Natural killer cell treated with Interleukin-12 subunit alpha and Interleukin-12 subunit beta and Interleukin-15 and Interleukin-18, amount 100 ng/mL, for 72 hours (primary cell): ENCODE data around the gene ATN1. TPM values are rescaled to one million over a fixed set of nuclear protein-coding genes. Genes with fewer than 3 reads are reported as not detected.

Experiments
- ATAC-seq, 2 donors: fragments of 150-1000 bp; cut with Tn5 transposase in 1 of 2; sonication (Bioruptor Pico), chemical (Tn5 transposase) in 1 of 2; 2 replicates each; pipeline ENCODE4 v1.10.0; 2021
- DNase-seq: peaks from one replicate; pipeline ENCODE4 v3.0.0; 2022; ENCODE audit warnings: low spot score
- H3K27ac Mint-ChIP-seq, 2 donors: 1 replicate in 1 of 2; 2 replicates in 1 of 2; pipeline ENCODE4 v1.8.0; 2022; ENCODE audit warnings: mixed read lengths in 2 of 2, mild to moderate bottlenecking in 1 of 2, moderate library complexity in 1 of 2
- H3K27me3 Mint-ChIP-seq, 2 donors: 1 replicate in 1 of 2; 2 replicates in 1 of 2; pipeline ENCODE4 v1.8.0; 2022; ENCODE audit warnings: mixed read lengths in 2 of 2
- H3K36me3 Mint-ChIP-seq: one replicate; pipeline ENCODE4 v1.8.0; 2022; ENCODE audit warnings: mixed read lengths
- H3K4me1 Mint-ChIP-seq, 2 donors: 1 replicate in 1 of 2; 2 replicates in 1 of 2; pipeline ENCODE4 v1.8.0; 2022; ENCODE audit warnings: low read depth in 2 of 2, mixed read lengths in 2 of 2, mild to moderate bottlenecking in 1 of 2
- H3K4me3 Mint-ChIP-seq: one replicate; pipeline ENCODE4 v1.8.0; 2022; ENCODE audit warnings: mixed read lengths
- H3K9me3 Mint-ChIP-seq: 2 replicates; pipeline ENCODE4 v1.8.0; 2022; ENCODE audit warnings: mixed read lengths
- total RNA-seq, 2 donors: library from RNA; stranded (reverse); gene quantifications; one replicate each; pipeline ENCODE4 v1.2.3, GENCODE V29; 2022

Gene ATN1
- total RNA-seq, 2 donors from 2014 or later, result 36.5 to 62.2 TPM

DNA sequence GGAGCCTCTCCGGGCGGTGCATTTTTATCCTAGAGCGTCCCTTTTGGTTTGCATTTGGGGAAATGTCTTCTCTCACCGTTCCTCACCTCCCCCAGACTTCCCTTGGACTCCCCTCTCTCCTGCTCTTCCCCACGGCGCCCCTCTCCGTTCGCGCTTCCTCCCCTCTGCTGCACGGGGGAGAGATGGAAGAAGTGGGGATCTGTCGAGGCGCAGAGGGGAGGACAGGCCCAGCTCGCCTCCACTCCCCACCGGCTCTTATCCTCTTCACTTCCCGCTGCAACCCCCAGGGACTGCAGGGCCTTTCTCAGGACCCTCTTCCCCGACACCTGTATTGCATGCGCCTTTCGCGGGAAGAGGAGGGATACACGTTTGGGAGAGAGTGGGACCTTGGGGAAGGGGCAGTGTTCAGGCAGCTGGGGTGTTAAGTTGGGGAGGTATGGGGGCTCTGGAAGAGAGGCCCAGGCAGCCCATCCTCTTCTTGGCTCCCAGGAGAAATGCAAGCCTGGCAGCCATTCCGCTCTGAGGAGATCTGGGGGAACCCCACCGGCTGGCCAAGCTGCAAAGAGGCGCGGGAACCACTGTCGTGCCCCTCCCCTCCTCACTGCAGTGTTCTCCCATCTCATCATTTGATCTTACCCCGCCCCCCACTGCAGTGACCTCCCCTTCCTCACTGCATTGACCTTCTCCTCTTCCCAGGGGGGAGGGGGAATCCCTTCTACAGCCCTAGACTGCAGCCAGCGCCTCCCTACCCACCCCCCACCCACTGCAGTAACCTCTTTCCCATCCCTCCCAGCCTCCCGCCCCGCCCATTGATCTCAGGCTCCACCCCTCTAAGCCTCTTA is 12.6 kb upstream of the ATN1 start:
- Mint-ChIP-seq H3K4me1 (peaks cover 26 to 29% of the 10 kb centered on the region in 2 donors), H3K36me3 (no peaks in the 10 kb centered on the region), H3K9me3 (no peaks in the 10 kb centered on the region), H3K27me3 (peaks cover 0 to 7% of the 10 kb centered on the region in 2 donors), H3K4me3 (peak overlapping the region; percentile 95), H3K27ac (peak overlapping the region; percentile 67 to 80)
- ATAC-seq, result no peak
- no peak for DNase-seq

GRCh38 chr12:6915789-6916285 is 11.9 kb upstream of the ATN1 start:
- H3K27me3 Mint-ChIP-seq, result peaks cover 0 to 7% of the 10 kb centered on the region in 2 donors

GRCh38 chr12:6916426-6917200 is 11.1 kb upstream of the ATN1 start:
- H3K27ac Mint-ChIP-seq, result no peak overlapping the region
- ATAC-seq, result no peak
- H3K4me1 Mint-ChIP-seq, result peaks cover 26 to 29% of the 10 kb centered on the region in 2 donors
- no peaks in the 10 kb centered on the region for H3K36me3 Mint-ChIP-seq
- peak overlapping the region; percentile 95 for H3K4me3 Mint-ChIP-seq
- peaks cover 0 to 7% of the 10 kb centered on the region in 2 donors for H3K27me3 Mint-ChIP-seq
- DNase-seq, result no peak
- no peaks in the 10 kb centered on the region for H3K9me3 Mint-ChIP-seq

More at GRCh38 chr12:6915789-6916285, 11.9 kb upstream of the ATN1 start:
- ATAC-seq (no peak), DNase-seq (no peak)
- Mint-ChIP-seq H3K36me3 (no peaks in the 10 kb centered on the region), H3K27ac (no peak overlapping the region), H3K9me3 (no peaks in the 10 kb centered on the region), H3K4me1 (peaks cover 26 to 29% of the 10 kb centered on the region in 2 donors), H3K4me3 (peak overlapping the region; percentile 95)

DNA sequence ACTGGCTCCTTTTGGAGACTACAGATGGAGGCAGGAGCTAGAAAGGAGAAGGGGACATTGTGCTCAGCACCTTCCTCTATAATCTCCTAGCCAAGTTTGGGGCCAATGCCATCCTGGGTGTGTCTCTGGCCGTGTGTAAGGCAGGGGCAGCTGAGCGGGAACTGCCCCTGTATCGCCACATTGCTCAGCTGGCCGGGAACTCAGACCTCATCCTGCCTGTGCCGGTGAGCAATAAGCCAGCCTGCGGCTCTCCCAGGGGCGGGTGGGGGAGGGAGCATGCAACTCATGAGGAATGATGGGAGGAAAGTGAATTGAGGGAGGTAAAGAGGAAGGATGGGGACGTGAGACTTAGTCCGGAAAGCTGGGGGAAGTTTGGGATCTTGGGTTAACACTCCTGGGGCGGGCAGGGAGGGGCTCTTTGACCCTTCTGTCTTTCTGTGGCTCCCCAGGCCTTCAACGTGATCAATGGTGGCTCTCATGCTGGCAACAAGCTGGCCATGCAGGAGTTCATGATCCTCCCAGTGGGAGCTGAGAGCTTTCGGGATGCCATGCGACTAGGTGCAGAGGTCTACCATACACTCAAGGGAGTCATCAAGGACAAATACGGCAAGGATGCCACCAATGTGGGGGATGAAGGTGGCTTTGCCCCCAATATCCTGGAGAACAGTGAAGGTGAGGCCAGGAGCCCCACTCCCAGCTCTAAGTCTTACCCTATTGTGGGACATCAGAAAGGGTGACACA is 10.1 kb upstream of the ATN1 start:
- Mint-ChIP-seq H3K36me3 (no peaks in the 10 kb centered on the region), H3K9me3 (no peaks in the 10 kb centered on the region)

GRCh38 chr12:6919588-6919987 is 8.2 kb upstream of the ATN1 start:
- Mint-ChIP-seq H3K4me1 (peaks cover 20 to 24% of the 10 kb centered on the region in 2 donors), H3K9me3 (no peaks in the 10 kb centered on the region), H3K27me3 (no peaks in the 10 kb centered on the region), H3K36me3 (no peaks in the 10 kb centered on the region), H3K4me3 (no peak overlapping the region), H3K27ac (peak overlapping the region; percentile 3 to 11)
- DNase-seq (no peak), ATAC-seq (no peak)

More for the DNA sequence above, 10.1 kb upstream of the ATN1 start:
- no peak for DNase-seq
- Mint-ChIP-seq H3K4me3 (no peak overlapping the region), H3K4me1 (peaks cover 23 to 28% of the 10 kb centered on the region in 2 donors), H3K27me3 (peaks cover 0 to 6% of the 10 kb centered on the region in 2 donors), H3K27ac (no peak overlapping the region)
- no peak for ATAC-seq

DNA sequence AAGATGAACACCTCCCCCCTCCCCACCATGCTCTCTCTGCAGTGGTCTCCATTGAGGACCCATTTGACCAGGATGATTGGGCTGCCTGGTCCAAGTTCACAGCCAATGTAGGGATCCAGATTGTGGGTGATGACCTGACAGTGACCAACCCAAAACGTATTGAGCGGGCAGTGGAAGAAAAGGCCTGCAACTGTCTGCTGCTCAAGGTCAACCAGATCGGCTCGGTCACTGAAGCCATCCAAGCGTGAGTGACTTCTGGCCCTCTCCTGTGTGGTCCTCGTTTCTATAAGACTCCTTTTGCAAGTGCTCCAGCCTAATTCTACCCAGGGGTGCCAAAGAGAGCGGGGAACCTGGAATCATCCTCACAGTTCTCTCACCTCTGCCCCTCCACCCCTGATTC is 6.2 kb upstream of the ATN1 start:
- Mint-ChIP-seq H3K9me3 (no peaks in the 10 kb centered on the region), H3K4me1 (peaks cover 16 to 21% of the 10 kb centered on the region in 2 donors), H3K4me3 (no peak overlapping the region), H3K27me3 (no peaks in the 10 kb centered on the region), H3K27ac (no peak overlapping the region), H3K36me3 (no peaks in the 10 kb centered on the region)
- ATAC-seq (no peak), DNase-seq (no peak)

DNA sequence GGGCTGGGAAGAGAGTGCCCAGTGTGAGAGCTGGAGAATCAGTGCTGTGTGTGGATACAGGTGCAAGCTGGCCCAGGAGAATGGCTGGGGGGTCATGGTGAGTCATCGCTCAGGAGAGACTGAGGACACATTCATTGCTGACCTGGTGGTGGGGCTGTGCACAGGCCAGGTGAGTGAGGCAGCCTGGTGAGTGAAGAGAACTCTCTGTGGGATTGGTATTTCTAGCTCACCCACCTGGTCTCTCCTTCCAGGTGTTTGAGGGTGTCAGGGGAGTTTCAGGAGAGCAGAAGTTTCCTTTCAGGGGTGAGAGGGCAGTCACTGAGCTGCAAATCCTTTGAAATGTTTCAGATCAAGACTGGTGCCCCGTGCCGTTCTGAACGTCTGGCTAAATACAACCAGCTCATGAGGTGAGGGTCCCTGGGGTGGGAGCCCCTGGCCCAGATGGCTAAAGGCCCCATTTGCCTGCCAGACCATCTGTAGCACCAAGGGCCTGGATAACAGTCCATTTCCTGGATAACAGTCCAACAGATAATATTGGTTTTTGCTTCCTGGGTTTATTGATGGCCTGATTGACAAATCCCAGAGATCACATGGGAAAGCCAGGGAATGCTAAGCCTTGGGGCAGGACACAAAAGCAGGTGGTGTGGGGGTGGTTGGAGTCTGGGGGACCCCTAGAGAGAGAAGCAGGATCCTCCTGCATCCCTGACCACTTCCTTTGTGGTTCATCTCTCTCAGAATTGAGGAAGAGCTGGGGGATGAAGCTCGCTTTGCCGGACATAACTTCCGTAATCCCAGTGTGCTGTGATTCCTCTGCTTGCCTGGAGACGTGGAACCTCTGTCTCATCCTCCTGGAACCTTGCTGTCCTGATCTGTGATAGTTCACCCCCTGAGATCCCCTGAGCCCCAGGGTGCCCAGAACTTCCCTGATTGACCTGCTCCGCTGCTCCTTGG is 5.5 kb upstream of the ATN1 start:
- Mint-ChIP-seq H3K27ac (no peak overlapping the region), H3K9me3 (no peaks in the 10 kb centered on the region), H3K27me3 (no peaks in the 10 kb centered on the region), H3K4me1 (peaks cover 23 to 29% of the 10 kb centered on the region in 2 donors), H3K4me3 (no peak overlapping the region), H3K36me3 (no peaks in the 10 kb centered on the region)
- DNase-seq, result no peak
- ATAC-seq, result no peak

DNA sequence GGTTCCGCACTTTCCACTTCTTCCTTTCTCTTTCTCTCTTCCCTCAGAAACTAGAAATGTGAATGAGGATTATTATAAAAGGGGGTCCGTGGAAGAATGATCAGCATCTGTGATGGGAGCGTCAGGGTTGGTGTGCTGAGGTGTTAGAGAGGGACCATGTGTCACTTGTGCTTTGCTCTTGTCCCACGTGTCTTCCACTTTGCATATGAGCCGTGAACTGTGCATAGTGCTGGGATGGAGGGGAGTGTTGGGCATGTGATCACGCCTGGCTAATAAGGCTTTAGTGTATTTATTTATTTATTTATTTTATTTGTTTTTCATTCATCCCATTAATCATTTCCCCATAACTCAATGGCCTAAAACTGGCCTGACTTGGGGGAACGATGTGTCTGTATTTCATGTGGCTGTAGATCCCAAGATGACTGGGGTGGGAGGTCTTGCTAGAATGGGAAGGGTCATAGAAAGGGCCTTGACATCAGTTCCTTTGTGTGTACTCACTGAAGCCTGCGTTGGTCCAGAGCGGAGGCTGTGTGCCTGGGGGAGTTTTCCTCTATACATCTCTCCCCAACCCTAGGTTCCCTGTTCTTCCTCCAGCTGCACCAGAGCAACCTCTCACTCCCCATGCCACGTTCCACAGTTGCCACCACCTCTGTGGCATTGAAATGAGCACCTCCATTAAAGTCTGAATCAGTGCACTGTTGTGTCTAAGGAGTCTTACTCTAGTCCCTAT is 4.6 kb upstream of the ATN1 start:
- H3K4me1 Mint-ChIP-seq, result peaks cover 25 to 30% of the 10 kb centered on the region in 2 donors
- H3K4me3 Mint-ChIP-seq, result no peak overlapping the region
- no peaks in the 10 kb centered on the region for H3K36me3 Mint-ChIP-seq
- H3K9me3 Mint-ChIP-seq, result no peaks in the 10 kb centered on the region
- no peak overlapping the region for H3K27ac Mint-ChIP-seq
- ATAC-seq (no peak), DNase-seq (no peak)
- H3K27me3 Mint-ChIP-seq, result no peaks in the 10 kb centered on the region

DNA sequence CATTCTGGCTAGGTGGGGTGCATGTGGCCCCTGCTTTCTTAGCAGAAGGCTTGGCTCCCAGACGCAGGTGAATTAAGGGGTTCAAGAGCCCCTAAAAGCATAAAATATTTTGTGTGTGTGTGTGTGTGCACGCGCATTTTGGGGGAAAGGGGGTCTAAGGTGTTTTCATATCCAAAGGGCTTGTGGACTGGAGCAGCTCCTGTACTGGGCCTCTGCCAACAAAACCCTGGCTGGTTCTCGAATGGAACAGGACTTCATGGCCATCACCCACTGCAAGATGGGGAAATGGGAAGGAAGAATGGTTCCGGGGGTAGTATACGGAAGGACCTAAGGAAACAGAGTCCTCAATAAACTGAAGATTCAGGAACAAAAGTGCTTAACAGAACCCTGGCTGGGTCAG is 3.9 kb upstream of the ATN1 start:
- Mint-ChIP-seq H3K4me3 (no peak overlapping the region), H3K36me3 (no peaks in the 10 kb centered on the region)

DNA sequence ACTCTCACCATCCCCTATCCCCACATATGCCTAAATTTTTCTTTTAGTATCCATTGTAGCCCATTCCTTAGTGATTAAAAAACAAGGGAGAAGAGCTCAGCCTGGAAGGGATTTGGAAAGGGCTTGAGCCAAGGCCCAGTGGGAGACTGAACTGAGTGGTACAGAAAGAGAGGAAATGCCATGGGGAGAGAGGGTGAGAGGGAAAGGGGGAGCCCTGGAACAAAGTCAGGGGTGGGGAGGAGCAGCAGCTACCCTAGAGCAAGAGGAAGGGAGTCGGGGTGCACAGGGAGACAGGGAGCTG is 2.6 kb upstream of the ATN1 start:
- Mint-ChIP-seq H3K36me3 (no peaks in the 10 kb centered on the region), H3K27ac (peak overlapping the region; percentile 53 to 54), H3K27me3 (no peaks in the 10 kb centered on the region), H3K9me3 (no peaks in the 10 kb centered on the region), H3K4me1 (peaks cover 41 to 42% of the 10 kb centered on the region in 2 donors), H3K4me3 (peak overlapping the region; percentile 65)
- ATAC-seq (no peak), DNase-seq (no peak)

More for the DNA sequence above, 3.9 kb upstream of the ATN1 start:
- H3K27ac Mint-ChIP-seq, result peak overlapping the region in 1 of 2 donors; percentile 53
- no peaks in the 10 kb centered on the region for H3K9me3 Mint-ChIP-seq
- H3K27me3 Mint-ChIP-seq, result no peaks in the 10 kb centered on the region
- DNase-seq, result no peak
- peaks cover 29 to 34% of the 10 kb centered on the region in 2 donors for H3K4me1 Mint-ChIP-seq
- ATAC-seq, result no peak

GRCh38 chr12:6925540-6926279 is 2.0 kb upstream of the ATN1 start:
- Mint-ChIP-seq H3K36me3 (no peaks in the 10 kb centered on the region), H3K4me3 (peak overlapping the region; percentile 95), H3K9me3 (no peaks in the 10 kb centered on the region), H3K4me1 (peaks cover 41 to 42% of the 10 kb centered on the region in 2 donors), H3K27ac (peak overlapping the region; percentile 54 to 93), H3K27me3 (no peaks in the 10 kb centered on the region)
- ATAC-seq (no peak), DNase-seq (no peak)
